ENCODE data around the gene DGKQ.

Gene DGKQ

GRCh38 chr4:962231-963208 is 10.8 kb downstream of the DGKQ start:
- no peak for DNase-seq (ENCODE audit: low read depth in 2 of 2)

GRCh38 chr4:961351-962230 is 11.8 kb downstream of the DGKQ start:
- DNase-seq (ENCODE audit: low read depth in 2 of 2): no peak

GRCh38 chr4:960636-961350 is 12.6 kb downstream of the DGKQ start:
- DNase-seq (ENCODE audit: low read depth in 2 of 2): no peak

GRCh38 chr4:960140-960635 is 13.2 kb downstream of the DGKQ start:
- no peak for DNase-seq (ENCODE audit: low read depth in 2 of 2)

GRCh38 chr4:959338-960139 is 13.8 kb downstream of the DGKQ start:
- DNase-seq (ENCODE audit: low read depth in 2 of 2): no peak

- no peak for DNase-seq (ENCODE audit: low read depth in 2 of 2)
Measured at GRCh38 chr4:958696-959337, 14.6 kb downstream of the DGKQ start.

- no peak for DNase-seq (ENCODE audit: low read depth in 2 of 2)
Measured at GRCh38 chr4:958314-958665, 15.1 kb downstream of the DGKQ start.

GRCh38 chr4:957581-958313 is 15.6 kb downstream of the DGKQ start:
- DNase-seq (ENCODE audit: low read depth in 2 of 2): no peak

GRCh38 chr4:957231-957580 is 16.2 kb downstream of the DGKQ start:
- no peak for DNase-seq (ENCODE audit: low read depth in 2 of 2)

- no peak for DNase-seq (ENCODE audit: low read depth in 2 of 2)
Measured at GRCh38 chr4:956531-957230, 16.7 kb downstream of the DGKQ start.

GRCh38 chr4:955931-956381 is 17.4 kb downstream of the DGKQ start:
- no peak for DNase-seq (ENCODE audit: low read depth in 2 of 2)

GRCh38 chr4:955161-955921 is 18.0 kb downstream of the DGKQ start:
- DNase-seq (ENCODE audit: low read depth in 2 of 2): no peak

GRCh38 chr4:954211-955020 is 19.0 kb downstream of the DGKQ start:
- no peak for DNase-seq (ENCODE audit: low read depth in 2 of 2)

- no peak for DNase-seq (ENCODE audit: low read depth in 2 of 2)
Measured at GRCh38 chr4:953574-953915, 19.8 kb downstream of the DGKQ start.

- DNase-seq (ENCODE audit: low read depth in 2 of 2): no peak
Measured at GRCh38 chr4:952881-953573, 20.3 kb downstream of the DGKQ start.

- no peak for DNase-seq (ENCODE audit: low read depth in 2 of 2)
Measured at GRCh38 chr4:951594-952468, 21.5 kb downstream of the DGKQ start.
